Gastroesophageal sphincter (tissue), 3 donors: ENCODE results near the gene PCTP.

Source experiments
- CTCF ChIP-seq, 4 experiments: fragments of 200-600 bp in 2 of 4; fragments of 450-650 bp in 2 of 4; sonication (generic) in 1 of 4; IDR thresholded peaks; one replicate each; pipeline ENCODE4 v1.5.1; 2017 to 2019; ENCODE audit warnings: antibody characterized with exemption in 4 of 4, mild to moderate bottlenecking in 2 of 4, moderate library complexity in 2 of 4
- POLR2AphosphoS5 ChIP-seq: sonication (generic); formaldehyde crosslinking; IDR thresholded peaks from one replicate; pipeline ENCODE4 v1.6.1; 2017; ENCODE audit warnings: antibody characterized with exemption

DNA sequence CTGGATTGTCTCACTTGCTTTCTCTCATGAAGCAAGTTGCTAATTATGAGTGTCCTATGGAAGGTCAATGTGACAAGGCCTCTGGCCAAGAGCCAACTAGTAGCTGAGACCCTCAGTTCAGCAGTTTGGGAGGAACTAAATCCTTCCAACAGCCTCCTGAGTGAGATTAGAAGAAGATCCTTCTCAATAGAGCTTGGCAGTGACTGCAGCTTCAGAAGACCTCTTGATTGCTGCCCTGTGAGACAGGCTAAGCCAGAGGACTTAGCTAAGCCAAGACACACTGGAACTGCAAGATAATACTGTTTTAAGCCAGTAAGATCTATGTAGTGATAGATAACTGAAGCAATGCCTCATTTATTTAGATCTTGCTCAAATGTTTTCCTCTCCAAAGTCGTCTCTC, 34.3 kb downstream of the PCTP start:
- no peak for TF ChIP-seq CTCF (IDR thresholded peaks at IDR 0.05)
- no peak for TF ChIP-seq POLR2AphosphoS5
